ENCODE results near the gene ZNF219. TPM values are rescaled to one million over a fixed set of nuclear protein-coding genes. Genes with fewer than 3 reads are reported as not detected.

ZNF219 gene
- total RNA-seq, 1 donor from 2014 or later: 47.8 TPM

GRCh38 chr14:21096978-21097635 is 1.3 kb downstream of the ZNF219 start:
- no peak for TF ChIP-seq CTCF (conservative IDR thresholded peaks at IDR 0.05)
- H3K27ac Mint-ChIP-seq: peak overlapping the region; percentile 95
- DNase-seq (ENCODE audit: extremely low spot score, unreplicated experiment): no peak
- peaks cover 6% of the 10 kb centered on the region for H3K36me3 Mint-ChIP-seq
- no peaks in the 10 kb centered on the region for H3K9me3 Mint-ChIP-seq
- H3K4me1 Mint-ChIP-seq (ENCODE audit: unreplicated experiment): peaks cover 56% of the 10 kb centered on the region
- H3K27me3 Mint-ChIP-seq: no peaks in the 10 kb centered on the region
- peak overlapping the region; percentile 93 for H3K4me3 Mint-ChIP-seq

GRCh38 chr14:21096438-21096837 is 2.0 kb downstream of the ZNF219 start:
- H3K4me1 Mint-ChIP-seq (ENCODE audit: unreplicated experiment): peaks cover 55% of the 10 kb centered on the region
- no peaks in the 10 kb centered on the region for H3K9me3 Mint-ChIP-seq
- no peak for TF ChIP-seq CTCF (conservative IDR thresholded peaks at IDR 0.05)
- peaks cover 8% of the 10 kb centered on the region for H3K36me3 Mint-ChIP-seq
- no peak for DNase-seq (ENCODE audit: extremely low spot score, unreplicated experiment)
- peak overlapping the region; percentile 93 for H3K4me3 Mint-ChIP-seq
- H3K27me3 Mint-ChIP-seq: no peaks in the 10 kb centered on the region
- H3K27ac Mint-ChIP-seq: peak overlapping the region; percentile 95

GRCh38 chr14:21095430-21096205 is 2.8 kb downstream of the ZNF219 start:
- no peak for DNase-seq (ENCODE audit: extremely low spot score, unreplicated experiment)
- H3K9me3 Mint-ChIP-seq: no peaks in the 10 kb centered on the region
- peaks cover 12% of the 10 kb centered on the region for H3K36me3 Mint-ChIP-seq
- TF ChIP-seq CTCF (conservative IDR thresholded peaks at IDR 0.05): no peak
- peaks cover 54% of the 10 kb centered on the region for H3K4me1 Mint-ChIP-seq (ENCODE audit: unreplicated experiment)
- peak overlapping the region; percentile 95 for H3K27ac Mint-ChIP-seq
- H3K4me3 Mint-ChIP-seq: peak overlapping the region; percentile 93
- H3K27me3 Mint-ChIP-seq: no peaks in the 10 kb centered on the region

- peak; percentile 77 for TF ChIP-seq CTCF (conservative IDR thresholded peaks at IDR 0.05)
- DNase-seq (ENCODE audit: extremely low spot score, unreplicated experiment): no peak
- Mint-ChIP-seq H3K36me3 (peaks cover 12% of the 10 kb centered on the region), H3K9me3 (no peaks in the 10 kb centered on the region), H3K4me1 (ENCODE audit: unreplicated experiment) (peaks cover 41% of the 10 kb centered on the region), H3K27ac (peak overlapping the region; percentile 41), H3K27me3 (no peaks in the 10 kb centered on the region), H3K4me3 (peak overlapping the region; percentile 81)
Observed at GRCh38 chr14:21093769-21094681, 4.4 kb downstream of the ZNF219 start.

- Mint-ChIP-seq H3K27ac (no peak overlapping the region), H3K27me3 (no peaks in the 10 kb centered on the region), H3K9me3 (no peaks in the 10 kb centered on the region), H3K4me1 (ENCODE audit: unreplicated experiment) (peaks cover 37% of the 10 kb centered on the region), H3K4me3 (peak overlapping the region; percentile 20), H3K36me3 (peaks cover 15% of the 10 kb centered on the region)
- DNase-seq (ENCODE audit: extremely low spot score, unreplicated experiment): no peak
- no peak for TF ChIP-seq CTCF (conservative IDR thresholded peaks at IDR 0.05)
Observed at GRCh38 chr14:21093018-21093417, 5.4 kb downstream of the ZNF219 start.
